HUES6 (cell line): ENCODE measurements around the gene FOXE1.

ENCODE experiments used
- H3K27ac ChIP-seq: 2 replicates; pipeline ENCODE4 v1.7.0; 2013; ENCODE audit warnings: low read depth, mild to moderate bottlenecking, low read length, inconsistent platforms
- H3K27me3 ChIP-seq: 2 replicates; pipeline ENCODE4 v1.6.1; 2013; ENCODE audit warnings: low read length; ENCODE audit not compliant: control insufficient read depth, insufficient read depth
- H3K36me3 ChIP-seq: 2 replicates; pipeline ENCODE4 v1.6.1; 2013; ENCODE audit warnings: low read length; ENCODE audit not compliant: control insufficient read depth, insufficient read depth
- H3K4me1 ChIP-seq: 2 replicates; pipeline ENCODE4 v1.6.1; 2013; ENCODE audit warnings: low read length; ENCODE audit not compliant: control insufficient read depth, insufficient read depth
- H3K4me3 ChIP-seq: 2 replicates; pipeline ENCODE4 v1.5.1; 2013; ENCODE audit warnings: low read depth, low read length
- H3K9ac ChIP-seq: one replicate; pipeline ENCODE4 v1.6.1; 2013; ENCODE audit warnings: mild to moderate bottlenecking, low read length
- H3K9me3 ChIP-seq: 2 replicates; pipeline ENCODE4 v1.6.1; 2013; ENCODE audit warnings: low read depth, low read length; ENCODE audit not compliant: control insufficient read depth, insufficient read depth

Gene FOXE1

GRCh38 chr9:97895695-97896332 is 42.8 kb downstream of the FOXE1 start:
- Histone ChIP-seq H3K9me3 (no peaks in the 10 kb centered on the region), H3K27ac (no peak overlapping the region), H3K4me3 (no peak overlapping the region), H3K27me3 (peaks cover 11% of the 10 kb centered on the region), H3K36me3 (no peaks in the 10 kb centered on the region), H3K9ac (no peak overlapping the region), H3K4me1 (no peaks in the 10 kb centered on the region)

DNA sequence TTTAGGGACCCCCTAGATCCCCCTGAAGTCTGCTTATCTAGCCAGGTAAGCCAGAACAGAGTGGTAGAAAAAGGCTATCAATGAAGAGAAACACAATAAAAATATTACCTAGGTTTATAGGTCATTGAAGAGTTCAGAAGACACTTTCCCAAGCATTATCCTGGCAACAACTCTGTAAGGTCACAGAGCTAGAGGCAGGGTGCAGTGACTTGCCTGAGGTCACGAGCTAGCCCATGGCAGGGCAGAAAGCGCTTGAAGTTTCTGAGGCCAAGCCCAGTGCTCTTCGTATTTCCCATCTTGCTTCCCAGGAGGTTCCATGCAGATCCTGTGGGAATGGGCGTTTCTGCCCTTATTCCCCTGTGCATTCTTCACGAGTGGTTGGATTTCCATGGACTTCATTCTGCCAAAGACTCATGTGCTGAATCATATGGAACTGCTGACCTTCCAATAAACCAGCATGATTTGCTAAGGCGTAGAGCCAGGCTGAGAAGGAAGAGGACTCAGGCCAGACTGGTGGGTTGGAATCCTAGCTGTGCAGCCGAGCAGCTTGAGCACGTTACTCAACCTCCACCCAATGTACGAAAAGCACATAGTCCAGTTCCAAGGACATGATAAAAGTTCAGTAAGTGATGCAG is 47.2 kb downstream of the FOXE1 start:
- Histone ChIP-seq H3K9me3 (no peaks in the 10 kb centered on the region), H3K9ac (no peak overlapping the region), H3K27me3 (no peaks in the 10 kb centered on the region), H3K27ac (no peak overlapping the region), H3K4me1 (no peaks in the 10 kb centered on the region), H3K4me3 (no peak overlapping the region), H3K36me3 (no peaks in the 10 kb centered on the region; the same call in 1 of the 2 replicates)

DNA sequence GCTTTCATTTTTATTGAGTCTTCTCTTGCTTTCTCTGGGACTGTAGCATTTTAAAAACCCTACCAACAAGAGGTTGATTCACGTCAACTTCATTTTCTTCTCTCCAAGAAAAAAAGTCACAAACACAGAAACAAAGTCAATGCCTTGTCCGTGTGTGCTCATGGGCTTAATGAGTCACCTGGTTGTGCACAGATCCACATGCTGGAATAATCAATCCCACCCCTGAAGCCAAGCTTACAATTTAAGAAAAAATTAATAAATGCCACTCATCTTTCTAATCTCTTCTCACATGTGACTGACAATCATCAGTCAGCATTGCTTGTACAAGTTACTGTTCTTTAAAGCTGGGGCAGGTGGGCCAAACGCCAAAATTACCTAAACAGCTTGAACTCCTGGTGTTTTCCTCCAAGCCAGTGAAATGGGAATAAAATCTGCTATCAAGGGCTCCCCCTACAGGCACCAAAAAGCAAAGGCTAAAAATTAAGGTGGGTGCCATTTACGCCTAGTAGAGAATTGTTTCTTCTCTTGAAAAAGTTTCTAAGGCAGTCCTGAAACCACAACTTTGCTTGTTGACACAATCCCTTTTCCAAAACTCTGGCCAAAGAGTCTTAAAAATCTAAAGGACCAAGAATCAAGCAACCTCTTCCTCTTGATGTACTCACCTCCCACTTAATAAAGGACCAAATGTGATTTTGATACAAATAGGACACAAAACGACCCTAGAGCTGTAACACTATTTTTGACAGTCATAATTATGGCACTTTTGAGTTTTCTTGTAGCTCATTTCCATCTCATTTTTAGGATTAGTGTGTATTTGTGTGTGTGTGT is 47.9 kb downstream of the FOXE1 start:
- Histone ChIP-seq H3K4me3 (no peak overlapping the region), H3K27ac (no peak overlapping the region), H3K4me1 (no peaks in the 10 kb centered on the region)

GRCh38 chr9:97903177-97903576 is 50.2 kb downstream of the FOXE1 start:
- Histone ChIP-seq H3K9ac (no peak overlapping the region), H3K4me3 (no peak overlapping the region)

More for the DNA sequence above, 47.9 kb downstream of the FOXE1 start:
- H3K9ac ChIP-seq: no peak overlapping the region
- no peaks in the 10 kb centered on the region for H3K9me3 ChIP-seq
- no peaks in the 10 kb centered on the region for H3K27me3 ChIP-seq
- H3K36me3 ChIP-seq: no peaks in the 10 kb centered on the region; the same call in 1 of the 2 replicates

GRCh38 chr9:97904725-97905124 is 51.7 kb downstream of the FOXE1 start:
- Histone ChIP-seq H3K9ac (no peak overlapping the region), H3K36me3 (peaks cover 12% of the 10 kb centered on the region)

More at GRCh38 chr9:97903177-97903576, 50.2 kb downstream of the FOXE1 start:
- no peaks in the 10 kb centered on the region for H3K4me1 ChIP-seq
- no peaks in the 10 kb centered on the region; the same call in 1 of the 2 replicates for H3K36me3 ChIP-seq
- H3K27ac ChIP-seq: no peak overlapping the region
- H3K9me3 ChIP-seq: no peaks in the 10 kb centered on the region
- H3K27me3 ChIP-seq: no peaks in the 10 kb centered on the region

DNA sequence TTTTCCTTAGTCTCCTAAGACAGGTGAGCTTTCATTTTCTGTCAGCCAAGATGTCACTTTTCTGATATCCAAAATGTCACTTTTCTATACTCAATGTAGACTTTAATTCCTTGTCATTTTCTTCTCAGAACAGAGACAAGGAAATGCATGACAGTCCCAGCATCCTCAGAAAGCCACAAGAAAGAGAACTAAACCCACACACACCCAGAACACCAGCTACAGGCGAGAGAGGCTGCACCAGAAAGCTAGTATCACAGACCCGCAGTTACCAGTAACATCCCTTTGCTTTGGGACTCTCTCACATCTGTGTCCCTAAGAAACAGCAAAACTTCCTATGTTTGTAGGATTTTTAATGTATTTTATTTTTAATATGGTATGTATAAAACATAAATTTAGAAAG is 52.2 kb downstream of the FOXE1 start:
- no peak overlapping the region for H3K27ac ChIP-seq
- H3K4me1 ChIP-seq: no peaks in the 10 kb centered on the region
- peaks cover 17% of the 10 kb centered on the region for H3K36me3 ChIP-seq
- H3K9me3 ChIP-seq: no peaks in the 10 kb centered on the region
- H3K4me3 ChIP-seq: no peak overlapping the region
- H3K27me3 ChIP-seq: no peaks in the 10 kb centered on the region
- no peak overlapping the region for H3K9ac ChIP-seq

More at GRCh38 chr9:97904725-97905124, 51.7 kb downstream of the FOXE1 start:
- Histone ChIP-seq H3K27ac (no peak overlapping the region), H3K27me3 (no peaks in the 10 kb centered on the region), H3K9me3 (no peaks in the 10 kb centered on the region), H3K4me1 (no peaks in the 10 kb centered on the region), H3K4me3 (no peak overlapping the region)
